Measurements from ENCODE around the gene OLFML2A.
"Not testable (repeated sequence)": the region's sequence is repeated elsewhere in the genome, so short reads cannot be mapped to it uniquely, and the experiment has no call there.

OLFML2A gene

DNA sequence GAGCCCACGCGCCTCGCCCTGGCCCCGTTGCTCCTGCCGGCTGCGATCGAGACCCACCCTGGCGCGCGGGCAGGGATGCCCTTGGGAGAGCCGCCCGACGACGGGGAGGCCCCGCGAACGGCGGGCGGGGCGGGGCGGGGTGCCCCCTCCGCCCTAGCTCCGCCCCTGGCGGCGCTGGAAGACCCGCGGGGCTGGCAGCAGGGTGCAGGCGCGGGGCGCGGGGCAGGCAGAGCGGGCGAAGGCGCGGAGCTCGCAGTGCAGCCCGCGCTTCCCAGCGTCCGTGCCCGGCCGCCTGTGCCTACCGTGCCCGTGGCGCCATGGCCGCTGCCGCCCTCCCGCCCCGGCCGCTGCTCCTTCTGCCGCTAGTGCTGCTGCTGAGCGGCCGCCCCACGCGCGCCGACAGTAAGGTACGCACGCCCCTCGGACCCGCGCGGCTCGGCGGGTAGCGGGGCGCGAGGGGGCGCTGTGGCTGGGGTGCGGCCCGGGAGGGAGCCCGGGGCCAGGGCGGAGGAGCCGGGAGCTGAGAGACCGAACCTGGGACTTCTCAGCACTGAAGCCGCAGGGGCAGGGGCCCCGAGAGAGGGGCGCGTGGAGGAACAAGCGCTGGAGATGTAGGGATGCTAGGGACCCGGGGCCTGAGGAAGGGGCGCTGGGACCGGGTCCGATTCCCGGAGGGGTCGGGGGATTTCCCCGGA, at the start of gene OLFML2A:
Gene OLFML2A (plus strand): TSS at position 180 of the 695 bp plus-strand sequence. CDS start 138 bp downstream, at position 318.
- in situ Hi-C loops (cut with MboI; ENCODE audit: low sequenced_read_pairs, unreplicated experiment), result loop anchor here (25.0 kb wide), 1 partner anchor 585 kb away; no protein-coding TSS in a partner anchor
- TF ChIP-seq, protein P1, sequence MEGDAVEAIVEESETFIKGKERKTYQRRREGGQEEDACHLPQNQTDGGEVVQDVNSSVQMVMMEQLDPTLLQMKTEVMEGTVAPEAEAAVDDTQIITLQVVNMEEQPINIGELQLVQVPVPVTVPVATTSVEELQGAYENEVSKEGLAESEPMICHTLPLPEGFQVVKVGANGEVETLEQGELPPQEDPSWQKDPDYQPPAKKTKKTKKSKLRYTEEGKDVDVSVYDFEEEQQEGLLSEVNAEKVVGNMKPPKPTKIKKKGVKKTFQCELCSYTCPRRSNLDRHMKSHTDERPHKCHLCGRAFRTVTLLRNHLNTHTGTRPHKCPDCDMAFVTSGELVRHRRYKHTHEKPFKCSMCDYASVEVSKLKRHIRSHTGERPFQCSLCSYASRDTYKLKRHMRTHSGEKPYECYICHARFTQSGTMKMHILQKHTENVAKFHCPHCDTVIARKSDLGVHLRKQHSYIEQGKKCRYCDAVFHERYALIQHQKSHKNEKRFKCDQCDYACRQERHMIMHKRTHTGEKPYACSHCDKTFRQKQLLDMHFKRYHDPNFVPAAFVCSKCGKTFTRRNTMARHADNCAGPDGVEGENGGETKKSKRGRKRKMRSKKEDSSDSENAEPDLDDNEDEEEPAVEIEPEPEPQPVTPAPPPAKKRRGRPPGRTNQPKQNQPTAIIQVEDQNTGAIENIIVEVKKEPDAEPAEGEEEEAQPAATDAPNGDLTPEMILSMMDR (IDR thresholded peaks at IDR 0.05; ENCODE audit: borderline replicate concordance, control extremely low read depth, extremely low read depth, insufficient read depth, missing control alignments), result peak; percentile 52
- DNase-seq (ENCODE audit: low spot score), result peak; percentile 72

DNA sequence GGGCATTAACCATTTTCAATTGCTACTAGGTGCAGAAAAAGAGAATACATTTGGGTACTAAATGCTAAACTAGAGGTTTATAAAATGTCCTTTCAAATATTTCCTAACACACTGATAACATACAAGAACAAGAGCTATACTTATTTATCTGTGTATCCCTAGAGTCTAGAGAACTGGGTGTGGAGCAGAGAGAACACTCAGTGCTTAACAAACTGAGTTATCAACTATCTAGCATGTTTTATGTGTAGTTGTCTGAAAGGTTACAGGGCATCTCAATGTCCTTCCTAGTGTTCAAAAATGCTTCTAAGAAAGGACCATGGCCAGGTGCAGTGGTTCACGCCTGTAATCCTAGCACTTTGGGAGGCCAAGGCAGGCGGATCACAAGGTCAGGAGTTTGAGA, 46.2 kb upstream of the OLFML2A start:
- in situ Hi-C loops (cut with MboI; ENCODE audit: low sequenced_read_pairs, unreplicated experiment), result no loop called here
- DNase-seq (ENCODE audit: low spot score), result no peak
- TF ChIP-seq, protein P1 (IDR thresholded peaks at IDR 0.05; ENCODE audit: borderline replicate concordance, control extremely low read depth, extremely low read depth, insufficient read depth, missing control alignments), result no peak

DNA sequence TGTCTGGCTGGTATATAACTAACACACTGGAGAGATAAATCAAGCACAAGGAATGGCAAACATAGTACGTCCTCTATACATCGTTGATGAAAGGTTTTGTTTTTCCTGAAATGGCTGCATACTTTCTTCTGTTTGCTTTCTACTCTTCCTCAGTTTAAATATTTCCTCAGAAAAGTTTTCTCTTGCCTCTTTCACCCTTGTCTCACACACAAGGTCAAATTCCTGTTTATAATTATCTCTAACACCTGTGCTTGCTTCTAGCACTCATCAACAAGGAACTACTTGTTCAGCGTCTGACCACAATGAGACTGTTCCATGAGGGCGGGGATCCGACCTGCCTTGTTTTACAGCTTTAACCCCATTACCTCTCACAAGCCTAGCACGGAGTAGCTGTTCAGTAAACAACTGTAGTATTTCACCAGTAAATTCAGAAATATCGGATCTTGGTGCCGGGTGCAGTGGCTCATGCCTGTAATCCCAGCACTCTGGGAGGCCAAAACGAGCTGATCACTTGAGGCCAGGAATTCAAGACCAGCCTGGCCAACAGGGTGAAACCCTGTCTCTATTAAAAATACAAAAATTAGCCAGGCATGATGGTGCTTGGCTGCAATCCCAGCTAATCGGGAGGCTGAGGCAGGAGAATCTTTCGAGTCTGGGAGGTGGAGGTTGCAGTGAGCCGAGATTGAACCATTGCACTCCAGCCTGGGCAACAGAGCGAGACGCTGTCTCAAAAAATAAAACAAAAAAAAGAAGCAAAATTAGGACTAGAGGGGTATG, 42.8 kb upstream of the OLFML2A start:
- in situ Hi-C loops (cut with MboI; ENCODE audit: low sequenced_read_pairs, unreplicated experiment), result no loop called here
- DNase-seq (ENCODE audit: low spot score), result no peak
- TF ChIP-seq, protein P1 (IDR thresholded peaks at IDR 0.05; ENCODE audit: borderline replicate concordance, control extremely low read depth, extremely low read depth, insufficient read depth, missing control alignments), result no peak

DNA sequence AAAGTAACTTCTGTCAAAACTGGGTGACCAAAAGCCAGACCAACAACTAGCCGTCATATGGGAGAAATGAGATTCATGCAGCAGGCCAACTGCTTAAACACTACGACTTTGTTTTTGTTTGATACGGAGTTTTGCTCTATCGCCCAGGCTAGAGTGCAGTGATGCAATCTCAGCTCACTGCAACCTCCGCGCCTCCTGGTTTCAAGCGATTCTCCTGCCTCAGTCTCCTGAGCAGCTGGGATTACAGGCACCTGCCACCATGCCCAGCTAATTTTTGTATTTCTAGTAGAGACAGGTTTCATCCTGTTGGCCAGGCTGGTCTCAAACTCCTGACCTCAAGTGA, 42.2 kb upstream of the OLFML2A start:
- DNase-seq (ENCODE audit: low spot score); in situ Hi-C loops (cut with MboI; ENCODE audit: low sequenced_read_pairs, unreplicated experiment): not testable (repeated sequence)

DNA sequence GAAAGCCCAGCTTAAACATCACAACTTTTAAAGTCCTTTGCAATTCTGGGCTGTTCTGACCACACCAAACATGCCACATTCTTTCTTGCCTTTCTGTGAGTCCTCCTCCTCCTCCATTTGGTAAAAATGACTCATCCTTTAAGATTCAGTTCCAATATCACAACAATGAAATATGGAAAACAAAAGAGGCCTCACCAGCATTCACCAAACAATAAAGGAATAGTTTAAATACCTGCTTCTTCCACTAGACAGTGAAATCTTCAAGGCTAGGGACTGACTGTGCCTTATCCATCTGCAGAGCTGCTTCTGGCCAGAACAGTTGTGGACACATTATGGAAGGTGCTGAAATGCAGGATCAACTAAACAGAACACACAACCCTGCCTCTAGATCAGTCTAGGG, 41.8 kb upstream of the OLFML2A start:
- TF ChIP-seq, protein P1 (IDR thresholded peaks at IDR 0.05; ENCODE audit: borderline replicate concordance, control extremely low read depth, extremely low read depth, insufficient read depth, missing control alignments), result no peak
- no peak for DNase-seq (ENCODE audit: low spot score)
- in situ Hi-C loops (cut with MboI; ENCODE audit: low sequenced_read_pairs, unreplicated experiment), result no loop called here

DNA sequence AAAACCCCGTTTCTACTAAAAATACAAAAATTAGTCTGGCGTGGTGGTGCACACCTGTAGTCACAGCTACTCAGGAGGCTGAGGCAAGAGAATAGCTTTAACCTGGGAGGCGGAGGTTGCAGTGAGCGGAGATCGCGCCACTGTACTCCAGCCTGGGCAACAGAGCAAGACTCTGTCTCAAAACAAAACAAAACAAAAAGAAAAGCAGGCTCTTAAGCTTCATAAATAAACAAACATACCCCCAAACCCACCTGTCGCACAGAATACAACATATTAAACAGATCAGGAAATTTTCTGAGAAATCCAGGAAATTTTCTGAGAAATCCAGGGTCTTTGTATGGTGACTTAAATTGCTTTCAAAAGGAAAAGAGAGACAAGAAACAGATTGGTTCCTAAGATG, 38.9 kb upstream of the OLFML2A start:
- DNase-seq (ENCODE audit: low spot score); in situ Hi-C loops (cut with MboI; ENCODE audit: low sequenced_read_pairs, unreplicated experiment): not testable (repeated sequence)

DNA sequence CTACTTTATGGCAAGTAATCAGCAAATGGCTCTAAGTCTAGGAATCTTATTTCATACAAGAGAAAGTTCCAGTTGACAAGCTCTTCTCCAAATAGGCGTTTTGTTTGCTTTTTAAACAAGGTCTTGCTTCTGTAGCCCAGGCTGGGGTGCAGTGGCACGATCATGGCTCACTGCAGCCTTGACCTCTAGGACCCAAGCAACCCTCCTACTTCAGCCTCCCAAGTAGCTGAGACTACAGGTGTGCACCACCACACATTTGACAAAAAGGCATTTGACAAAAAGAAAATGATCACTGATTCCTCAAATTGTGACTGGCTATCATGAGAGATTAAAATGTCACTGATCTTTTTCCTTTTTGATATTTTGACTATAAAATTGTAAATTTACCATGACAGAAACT, 37.6 kb upstream of the OLFML2A start:
- in situ Hi-C loops (cut with MboI; ENCODE audit: low sequenced_read_pairs, unreplicated experiment), result no loop called here
- no peak for DNase-seq (ENCODE audit: low spot score)
- TF ChIP-seq, protein P1 (IDR thresholded peaks at IDR 0.05; ENCODE audit: borderline replicate concordance, control extremely low read depth, extremely low read depth, insufficient read depth, missing control alignments), result no peak

Measured in GM13976 (cell line).